HepG2 (cell line): ENCODE results near the gene PSMA7. TPM values are rescaled to one million over a fixed set of nuclear protein-coding genes. Genes with fewer than 3 reads are reported as not detected.

Experiments used
- ATAC-seq: fragments of 200-7000 bp; cut with Tn5 transposase; 3 replicates; pipeline ENCODE4 v1.9.1; 2020; ENCODE audit warnings: mild to moderate bottlenecking, moderate library complexity
- BruUV-seq: library from RNA; stranded (reverse); fragments of 400-500 nt; replicated peaks from 2 replicates; lab custom pipeline; 2021; lab: Mats Ljungman, UMichigan
- CTCF ChIA-PET: fragments of 300-600 bp; formaldehyde crosslinking; extraction: SDS; loops from one replicate; lab custom pipeline; 2021; ENCODE audit warnings: low total read pairs, inconsistent platforms, low intra/inter-chr PET ratio; lab: Yijun Ruan, JAX
- POLR2A ChIA-PET: fragments of 350-600 bp; sonication (Branson Sonifier 250); formaldehyde crosslinking; loops from one replicate; lab custom pipeline; 2020; ENCODE audit warnings: antibody characterized with exemption, inconsistent platforms; lab: Yijun Ruan, JAX
- DNase-seq: peaks from one replicate; pipeline ENCODE4 v3.0.0-alpha.2; 2015; ENCODE audit warnings: low spot score
- FAIRE-seq: peaks from 3 replicates; lab custom pipeline; 2011; peaks lifted over from hg19 to GRCh38; lab: Jason Lieb, UNC
- H2AFZ ChIP-seq: one replicate; pipeline ENCODE4 v1.6.1; 2011; ENCODE audit warnings: low read length, inconsistent platforms
- H3K27ac ChIP-seq: fragments of 300-600 bp; 3 replicates; pipeline ENCODE4 v1.8.0; 2011; ENCODE audit warnings: mixed run types, mild to moderate bottlenecking, mixed read lengths, low read length, inconsistent platforms; ENCODE audit not compliant: insufficient read depth; ENCODE audit errors: extremely low read length
- H3K27me3 ChIP-seq, 2 experiments: fragments of 200-600 bp in 1 of 2; 2 replicates in 1 of 2; 3 replicates in 1 of 2; pipeline versions ENCODE4 v1.6.0 to v1.8.0; 2011; ENCODE audit warnings: low read length in 2 of 2, mild to moderate bottlenecking in 2 of 2, moderate library complexity in 2 of 2, inconsistent platforms in 1 of 2; ENCODE audit not compliant: insufficient read depth in 2 of 2, control insufficient read depth in 1 of 2
- H3K36me3 ChIP-seq, 2 experiments: fragments of 200-600 bp in 1 of 2; replicated peaks in 1 of 2; 2 replicates in 1 of 2; 3 replicates in 1 of 2; pipeline versions ENCODE4 v1.5.1 to v1.8.0; 2011; ENCODE audit warnings: low read length in 2 of 2, inconsistent platforms in 1 of 2; ENCODE audit not compliant: insufficient read depth in 2 of 2, control insufficient read depth in 1 of 2
- H3K4me1 ChIP-seq: 2 replicates; pipeline ENCODE4 v1.5.1; 2012; ENCODE audit warnings: low read length, inconsistent platforms; ENCODE audit not compliant: insufficient read depth
- H3K4me2 ChIP-seq: 2 replicates; pipeline ENCODE4 v1.6.0; 2011; ENCODE audit warnings: low read depth, low read length, inconsistent platforms
- H3K4me3 ChIP-seq, 3 experiments: fragments of 200-600 bp in 1 of 3; sonication (generic), shearing (Covaris generic) in 1 of 3; replicated peaks in 1 of 3; 2 replicates each; pipeline ENCODE4 v1.5.1; 2011 to 2016; ENCODE audit warnings: low read length in 3 of 3, inconsistent platforms in 2 of 3, low read depth in 2 of 3, mild to moderate bottlenecking in 2 of 3, control low read depth in 1 of 3, mixed read lengths in 1 of 3; ENCODE audit not compliant: insufficient read depth in 1 of 3
- H3K79me2 ChIP-seq: one replicate; pipeline ENCODE4 v1.6.1; 2011; ENCODE audit warnings: low read length, inconsistent platforms; ENCODE audit not compliant: insufficient read depth
- H3K9ac ChIP-seq: 2 replicates; pipeline ENCODE4 v1.6.0; 2011; ENCODE audit warnings: mild to moderate bottlenecking, low read depth, low read length, inconsistent platforms; ENCODE audit not compliant: insufficient read depth
- H3K9me3 ChIP-seq: 2 replicates; pipeline ENCODE4 v1.5.1; 2012; ENCODE audit warnings: mild to moderate bottlenecking, low read length
- H4K20me1 ChIP-seq: 2 replicates; pipeline ENCODE4 v1.6.0; 2011; ENCODE audit warnings: inconsistent platforms, mild to moderate bottlenecking, low read length, moderate library complexity; ENCODE audit not compliant: insufficient read depth
- EED ChIP-seq: sonication (generic); formaldehyde crosslinking; IDR thresholded peaks from 2 replicates; pipeline ENCODE4 v1.5.0; 2020; ENCODE audit warnings: mild to moderate bottlenecking, missing genetic modification reagents
- MTA1 ChIP-seq: sonication (generic); formaldehyde crosslinking; IDR thresholded peaks from 2 replicates; pipeline ENCODE4 v1.4.0; 2020; ENCODE audit warnings: missing genetic modification reagents, mild to moderate bottlenecking, borderline replicate concordance
- MYNN ChIP-seq: sonication (generic); formaldehyde crosslinking; IDR thresholded peaks from 2 replicates; pipeline ENCODE4 v1.4.0; 2020; ENCODE audit warnings: mild to moderate bottlenecking, low read depth, missing genetic modification reagents
- MZF1 ChIP-seq: sonication (generic); formaldehyde crosslinking; IDR thresholded peaks from 2 replicates; pipeline ENCODE4 v1.8.1; 2023; ENCODE audit warnings: mild to moderate bottlenecking, missing genetic modification reagents, borderline replicate concordance
- PHF8 ChIP-seq: sonication (generic); formaldehyde crosslinking; IDR thresholded peaks from 2 replicates; pipeline ENCODE4 v1.5.0; 2020; ENCODE audit warnings: missing genetic modification reagents
- RAD51 ChIP-seq: fragments of 450-650 bp; IDR thresholded peaks from 2 replicates; pipeline ENCODE4 v1.6.1; 2016; ENCODE audit warnings: borderline replicate concordance
- SALL2 ChIP-seq: sonication (generic); formaldehyde crosslinking; IDR thresholded peaks from 2 replicates; pipeline ENCODE4 v1.8.1; 2023; ENCODE audit warnings: mild to moderate bottlenecking, missing genetic modification reagents, inconsistent platforms
- SRSF9 ChIP-seq: fragments of 200-400 bp; formaldehyde crosslinking; IDR thresholded peaks from 2 replicates; pipeline ENCODE4 v1.6.1; 2018; ENCODE audit warnings: borderline replicate concordance, mild to moderate bottlenecking, low read depth, low read length; ENCODE audit not compliant: insufficient read depth, poor library complexity, severe bottlenecking
- ZMYM4 ChIP-seq: sonication (generic); formaldehyde crosslinking; IDR thresholded peaks from 2 replicates; pipeline ENCODE4 v1.8.1; 2023; ENCODE audit warnings: mild to moderate bottlenecking, missing genetic modification reagents
- ZNF354B ChIP-seq: sonication (generic); formaldehyde crosslinking; IDR thresholded peaks from 2 replicates; pipeline ENCODE4 v1.8.0; 2022; ENCODE audit warnings: mild to moderate bottlenecking, missing genetic modification reagents
- ZNF746 ChIP-seq: sonication (generic); formaldehyde crosslinking; IDR thresholded peaks from 2 replicates; pipeline ENCODE4 v1.8.0; 2022; ENCODE audit warnings: mild to moderate bottlenecking, missing genetic modification reagents
- ZNF770 ChIP-seq: sonication (generic); formaldehyde crosslinking; IDR thresholded peaks from 2 replicates; pipeline ENCODE4 v1.5.0; 2020; ENCODE audit warnings: mild to moderate bottlenecking, missing genetic modification reagents
- WGBS: methylation state at CpG from one replicate; pipeline ENCODE4 v1.1.6; 2017; ENCODE audit warnings: low lambda C conversion rate; 5-methylcytosine and 5-hydroxymethylcytosine counted together
- in situ Hi-C: cut with HindIII; loops from 2 replicates; pipeline ENCODE4 v1.10.0; 2017; ENCODE audit warnings: low pct_unique_long_range_greater_than_20kb; ENCODE audit not compliant: extremely low pct_ligation_motif_present
- intact Hi-C: fragments of 100-400 bp; cut with micrococcal nuclease; formaldehyde crosslinking; loops from one replicate; pipeline ENCODE4 v1.10.0; 2022; ENCODE audit not compliant: unreplicated experiment
- polyA plus RNA-seq, 8 experiments: library from polyadenylated mRNA; depleted of rRNA in 3 of 8; stranded (reverse) in 7 of 8; unstranded in 1 of 8; fragments of >200 nt; fragmentation: Illumina TruSeq in 4 of 8; extraction: Trizol in 4 of 8; gene quantifications; 2 replicates each; pipeline versions ENCODE4 v1.2.1 to v1.2.3, GENCODE V29; 2011 to 2016; ENCODE audit warnings: low read depth in 4 of 8, missing spikeins in 1 of 8, mixed read lengths in 1 of 8; ENCODE audit not compliant: insufficient read depth in 1 of 8
- total RNA-seq, 5 experiments: library from RNA; depleted of rRNA; stranded (reverse); fragments of >200 nt; fragmentation: Illumina TruSeq; extraction: Trizol; gene quantifications; 2 replicates each; pipeline ENCODE4 v1.2.3, GENCODE V29; 2016; ENCODE audit warnings: low read depth in 1 of 5
- TF ChIP-seq, protein P1 (sequence below): sonication (generic); formaldehyde crosslinking; IDR thresholded peaks from 2 replicates; pipeline ENCODE4 v1.4.0; 2020; ENCODE audit warnings: missing genetic modification reagents
- TF ChIP-seq, protein P2 (sequence below), 2 experiments: sonication (generic) in 1 of 2; formaldehyde crosslinking in 1 of 2; IDR thresholded peaks; 2 replicates each; pipeline versions ENCODE4 v1.4.0 to v1.6.1; 2016 to 2020; ENCODE audit warnings: borderline replicate concordance in 1 of 2, low read depth in 1 of 2, mild to moderate bottlenecking in 1 of 2, missing genetic modification reagents in 1 of 2

Gene PSMA7
- total and polyA plus RNA-seq, 2 of the 13 experiments (the other 11 are each of a cell fraction or from before 2014, with no cell fraction given) = 531 to 631 TPM

DNA sequence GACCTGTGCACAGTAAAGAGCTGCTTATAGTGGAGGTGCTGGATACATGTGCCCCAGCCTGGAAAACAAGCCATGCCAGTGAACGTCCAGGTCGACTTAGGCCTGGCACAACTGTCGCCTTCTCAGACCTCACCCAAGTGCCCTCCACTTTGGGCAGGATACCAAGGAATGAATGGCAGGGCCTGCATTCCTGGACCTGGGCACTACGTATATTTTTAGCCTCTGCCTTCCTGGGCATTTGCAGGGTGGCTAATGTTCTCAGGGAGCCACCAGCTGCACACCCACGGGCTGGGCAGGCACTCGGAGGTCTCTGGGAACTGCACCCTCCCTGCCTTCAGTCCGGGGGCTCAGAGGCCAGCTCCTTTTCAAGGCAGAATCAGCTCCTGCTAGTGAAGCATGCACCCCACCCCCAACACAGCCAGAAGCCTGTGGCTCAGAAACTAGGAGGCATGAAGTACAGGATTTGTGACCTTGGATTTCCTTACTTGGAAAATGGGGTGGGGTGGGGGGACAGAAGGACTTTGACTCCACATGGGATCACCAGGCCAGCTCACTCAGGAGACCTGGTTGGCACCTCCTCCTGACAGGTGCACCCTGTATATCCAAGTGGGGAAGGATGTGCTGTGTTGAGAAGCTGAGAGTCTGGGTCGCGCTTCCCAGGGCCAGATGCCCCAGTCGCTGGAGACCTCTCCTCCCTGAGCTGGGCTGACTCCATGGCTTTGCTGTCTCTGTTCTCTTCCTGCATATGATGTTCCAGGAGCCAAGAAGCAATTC lies 23.4 kb downstream of the PSMA7 start:
- DNase-seq (peak; percentile 84), FAIRE-seq (peak; percentile 84), ATAC-seq (peak; percentile 16)
- in situ Hi-C loops (loop anchor here (5.0 kb wide), 1 partner anchor 52 kb away; the partner anchor contains the start of gene TAF4), intact Hi-C loops (loop anchor here (5.0 kb wide), 2 partner anchors 38 to 107 kb away; no protein-coding TSS in a partner anchor)
- Histone ChIP-seq H3K4me2 (peak overlapping the region; percentile 70), H2AFZ (no peak overlapping the region), H3K36me3 (peaks cover 0 to 9% of the 10 kb centered on the region in 2 experiments; a peak in 2 of 5 replicates), H3K9ac (peak overlapping the region; percentile 31), H3K4me3 (peak overlapping the region; percentile 10 to 54 (median 25)), H3K4me1 (peaks cover 74% of the 10 kb centered on the region), H4K20me1 (peaks cover 16% of the 10 kb centered on the region), H3K79me2 (peaks cover 17% of the 10 kb centered on the region), H3K9me3 (no peaks in the 10 kb centered on the region), H3K27me3 (peaks cover 6 to 29% of the 10 kb centered on the region in 2 experiments), H3K27ac (peak overlapping the region; percentile 36)
- 8% methylated on average over 9 of the region's 10 CpGs for WGBS
- ChIA-PET CTCF (no interaction called here), POLR2A (interaction anchor here (0.9 to 10.4 kb wide), 9 partner anchors 16 to 77 kb away, joined by 3 to 260 read pairs (median 6); partner anchors contain the start of genes PSMA7, SS18L1 and TAF4)
- BruUV-seq = no TSS peak
- TF ChIP-seq, protein P1, sequence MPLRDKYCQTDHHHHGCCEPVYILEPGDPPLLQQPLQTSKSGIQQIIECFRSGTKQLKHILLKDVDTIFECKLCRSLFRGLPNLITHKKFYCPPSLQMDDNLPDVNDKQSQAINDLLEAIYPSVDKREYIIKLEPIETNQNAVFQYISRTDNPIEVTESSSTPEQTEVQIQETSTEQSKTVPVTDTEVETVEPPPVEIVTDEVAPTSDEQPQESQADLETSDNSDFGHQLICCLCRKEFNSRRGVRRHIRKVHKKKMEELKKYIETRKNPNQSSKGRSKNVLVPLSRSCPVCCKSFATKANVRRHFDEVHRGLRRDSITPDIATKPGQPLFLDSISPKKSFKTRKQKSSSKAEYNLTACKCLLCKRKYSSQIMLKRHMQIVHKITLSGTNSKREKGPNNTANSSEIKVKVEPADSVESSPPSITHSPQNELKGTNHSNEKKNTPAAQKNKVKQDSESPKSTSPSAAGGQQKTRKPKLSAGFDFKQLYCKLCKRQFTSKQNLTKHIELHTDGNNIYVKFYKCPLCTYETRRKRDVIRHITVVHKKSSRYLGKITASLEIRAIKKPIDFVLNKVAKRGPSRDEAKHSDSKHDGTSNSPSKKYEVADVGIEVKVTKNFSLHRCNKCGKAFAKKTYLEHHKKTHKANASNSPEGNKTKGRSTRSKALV (CRISPR knock-in tag) = no peak
- TF ChIP-seq SALL2 (CRISPR knock-in tag) = no peak; the same call in 1 of the 2 replicates
- TF ChIP-seq MYNN = 0 out of 2 replicates have a peak, but pooled peaks have one; percentile 13
- no peak for TF ChIP-seq ZNF354B (CRISPR knock-in tag)
- no peak for TF ChIP-seq RAD51
- TF ChIP-seq PHF8 (CRISPR knock-in tag) = no peak; the same call in 1 of the 2 replicates
- TF ChIP-seq MTA1 (CRISPR knock-in tag) = peak; percentile 73
- TF ChIP-seq ZMYM4 (CRISPR knock-in tag) = no peak
- no peak for TF ChIP-seq EED (CRISPR knock-in tag)
- TF ChIP-seq ZNF770 = peak; percentile 55; the same call in 1 of the 2 replicates
- TF ChIP-seq SRSF9 = no peak
- TF ChIP-seq, protein P2, sequence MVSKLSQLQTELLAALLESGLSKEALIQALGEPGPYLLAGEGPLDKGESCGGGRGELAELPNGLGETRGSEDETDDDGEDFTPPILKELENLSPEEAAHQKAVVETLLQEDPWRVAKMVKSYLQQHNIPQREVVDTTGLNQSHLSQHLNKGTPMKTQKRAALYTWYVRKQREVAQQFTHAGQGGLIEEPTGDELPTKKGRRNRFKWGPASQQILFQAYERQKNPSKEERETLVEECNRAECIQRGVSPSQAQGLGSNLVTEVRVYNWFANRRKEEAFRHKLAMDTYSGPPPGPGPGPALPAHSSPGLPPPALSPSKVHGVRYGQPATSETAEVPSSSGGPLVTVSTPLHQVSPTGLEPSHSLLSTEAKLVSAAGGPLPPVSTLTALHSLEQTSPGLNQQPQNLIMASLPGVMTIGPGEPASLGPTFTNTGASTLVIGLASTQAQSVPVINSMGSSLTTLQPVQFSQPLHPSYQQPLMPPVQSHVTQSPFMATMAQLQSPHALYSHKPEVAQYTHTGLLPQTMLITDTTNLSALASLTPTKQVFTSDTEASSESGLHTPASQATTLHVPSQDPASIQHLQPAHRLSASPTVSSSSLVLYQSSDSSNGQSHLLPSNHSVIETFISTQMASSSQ (IDR thresholded peaks at IDR 0.05; ENCODE audit: low read depth) = peak; percentile 20; the same call in 1 of the 2 replicates
- TF ChIP-seq, protein P2 (CRISPR knock-in tag; IDR thresholded peaks at IDR 0.05; ENCODE audit: borderline replicate concordance) = no peak
- TF ChIP-seq ZNF746 (CRISPR knock-in tag) = peak; percentile 77; the same call in 1 of the 2 replicates
- no peak for TF ChIP-seq MZF1 (CRISPR knock-in tag)
